Endothelial cell of umbilical vein (primary cell): Measurements from ENCODE around the gene BCAS3. TPM values are rescaled to one million over a fixed set of nuclear protein-coding genes. Genes with fewer than 3 reads are reported as not detected.

ENCODE experiments used
- BruUV-seq: library from RNA; stranded (reverse); fragments of 400-500 nt; replicated peaks from 2 replicates; lab custom pipeline; 2021; lab: Mats Ljungman, UMichigan
- CTCF ChIA-PET: fragments of 300-600, 350-600 bp; sonication (Branson Sonifier 250); formaldehyde crosslinking; loops from one replicate; lab custom pipeline; 2021; ENCODE audit warnings: antibody characterized with exemption, inconsistent platforms; lab: Charles Lee
- POLR2A ChIA-PET: fragments of 300-600, 350-600 bp; sonication (Branson Sonifier 250); formaldehyde crosslinking; loops from one replicate; lab custom pipeline; 2021; ENCODE audit warnings: antibody characterized with exemption, inconsistent platforms; lab: Charles Lee
- DNase-seq: peaks from one replicate; pipeline ENCODE4 v3.0.0-alpha.2; 2011; ENCODE audit warnings: low read depth, low spot score
- FAIRE-seq: peaks from 2 replicates; lab custom pipeline; 2011; peaks lifted over from hg19 to GRCh38; lab: Jason Lieb, UNC
- H2AFZ ChIP-seq: 2 replicates; pipeline ENCODE4 v1.6.0; 2012; ENCODE audit warnings: low read depth, low read length, control low read depth, inconsistent platforms
- H3K27ac ChIP-seq: 2 replicates; pipeline ENCODE4 v1.5.1; 2011; ENCODE audit warnings: low read depth, mild to moderate bottlenecking, control low read depth, low read length, moderate library complexity; ENCODE audit not compliant: insufficient read depth
- H3K27me3 ChIP-seq, 2 experiments: 2 replicates each; pipeline versions ENCODE4 v1.6.0 to v1.6.1; 2011; ENCODE audit warnings: low read length in 2 of 2, mixed read lengths in 1 of 2; ENCODE audit not compliant: control insufficient read depth in 2 of 2, insufficient read depth in 2 of 2
- H3K36me3 ChIP-seq, 2 experiments: 2 replicates in 1 of 2; 3 replicates in 1 of 2; pipeline ENCODE4 v1.5.1; 2011; ENCODE audit warnings: low read length in 2 of 2, mild to moderate bottlenecking in 1 of 2, moderate library complexity in 1 of 2; ENCODE audit not compliant: control insufficient read depth in 2 of 2, insufficient read depth in 2 of 2; ENCODE audit errors: extremely low read depth in 1 of 2
- H3K4me1 ChIP-seq: 3 replicates; pipeline ENCODE4 v1.5.1; 2011; ENCODE audit warnings: mild to moderate bottlenecking, low read length; ENCODE audit not compliant: control insufficient read depth, insufficient read depth; ENCODE audit errors: extremely low read depth
- H3K4me2 ChIP-seq: 2 replicates; pipeline ENCODE4 v1.6.1; 2011; ENCODE audit warnings: low read length, control low read depth, mixed read lengths; ENCODE audit not compliant: insufficient read depth
- H3K4me3 ChIP-seq, 3 experiments: fragments of 200-600 bp in 1 of 3; sonication (generic), shearing (Covaris generic) in 1 of 3; replicated peaks in 1 of 3; 2 replicates each; pipeline ENCODE4 v1.5.1; 2011 to 2016; ENCODE audit warnings: control low read depth in 3 of 3, low read length in 3 of 3, mild to moderate bottlenecking in 2 of 3, inconsistent platforms in 1 of 3, low read depth in 1 of 3, moderate library complexity in 1 of 3; ENCODE audit not compliant: insufficient read depth in 1 of 3
- H3K79me2 ChIP-seq: 2 replicates; pipeline ENCODE4 v1.6.0; 2012; ENCODE audit warnings: low read length, inconsistent platforms; ENCODE audit not compliant: control insufficient read depth, insufficient read depth
- H3K9ac ChIP-seq: replicated peaks from 2 replicates; pipeline ENCODE3; 2011; ENCODE audit warnings: low read length, control low read depth; ENCODE audit not compliant: insufficient read depth; ENCODE audit errors: extremely low read depth
- H3K9me1 ChIP-seq: replicated peaks from 3 replicates; pipeline ENCODE4 v1.6.0; 2011; ENCODE audit warnings: mild to moderate bottlenecking, low read length; ENCODE audit not compliant: control insufficient read depth, insufficient read depth; ENCODE audit errors: extremely low read depth
- H3K9me3 ChIP-seq: replicated peaks from 2 replicates; pipeline ENCODE4 v1.5.1; 2012; ENCODE audit warnings: low read length, inconsistent platforms; ENCODE audit not compliant: control insufficient read depth, insufficient read depth
- H4K20me1 ChIP-seq: replicated peaks from 2 replicates; pipeline ENCODE3; 2011; ENCODE audit warnings: mild to moderate bottlenecking, low read length; ENCODE audit not compliant: control insufficient read depth, insufficient read depth; ENCODE audit errors: extremely low read depth
- JUN ChIP-seq: IDR thresholded peaks from 2 replicates; pipeline ENCODE4 v1.6.1; 2011; ENCODE audit warnings: borderline replicate concordance, low read depth; ENCODE audit not compliant: insufficient read length, insufficient read depth
- POLR2A ChIP-seq: IDR thresholded peaks from 2 replicates; pipeline ENCODE4 v1.6.1; 2012; ENCODE audit warnings: low read depth, mild to moderate bottlenecking, control low read depth, low read length
- dilution Hi-C: fragments of 300-500 bp; cut with MboI; formaldehyde crosslinking; loops from one replicate; pipeline ENCODE4 v1.15.0; 2019; ENCODE audit warnings: low sequenced_read_pairs; ENCODE audit not compliant: extremely low pct_ligation_motif_present
- intact Hi-C: fragments of 100-400 bp; cut with micrococcal nuclease; formaldehyde crosslinking; loops from one replicate; pipeline ENCODE4 v1.10.0; 2022
- polyA plus RNA-seq, 4 experiments: library from polyadenylated mRNA; depleted of rRNA in 3 of 4; stranded (reverse) in 3 of 4; unstranded in 1 of 4; fragments of >200 nt; gene quantifications; 2 replicates each; pipeline versions ENCODE4 v1.2.1 to v1.2.3, GENCODE V29; 2011 to 2012; ENCODE audit warnings: missing spikeins in 1 of 4
- total RNA-seq: library from RNA; stranded (reverse); gene quantifications from 2 replicates; pipeline ENCODE4 v1.2.3, GENCODE V29; 2021

The BCAS3 gene
- total and polyA plus RNA-seq, 2 donors (not counting 3 experiments of a cell fraction or from before 2014, with no cell fraction given), result 8.2 to 16.0 TPM

DNA sequence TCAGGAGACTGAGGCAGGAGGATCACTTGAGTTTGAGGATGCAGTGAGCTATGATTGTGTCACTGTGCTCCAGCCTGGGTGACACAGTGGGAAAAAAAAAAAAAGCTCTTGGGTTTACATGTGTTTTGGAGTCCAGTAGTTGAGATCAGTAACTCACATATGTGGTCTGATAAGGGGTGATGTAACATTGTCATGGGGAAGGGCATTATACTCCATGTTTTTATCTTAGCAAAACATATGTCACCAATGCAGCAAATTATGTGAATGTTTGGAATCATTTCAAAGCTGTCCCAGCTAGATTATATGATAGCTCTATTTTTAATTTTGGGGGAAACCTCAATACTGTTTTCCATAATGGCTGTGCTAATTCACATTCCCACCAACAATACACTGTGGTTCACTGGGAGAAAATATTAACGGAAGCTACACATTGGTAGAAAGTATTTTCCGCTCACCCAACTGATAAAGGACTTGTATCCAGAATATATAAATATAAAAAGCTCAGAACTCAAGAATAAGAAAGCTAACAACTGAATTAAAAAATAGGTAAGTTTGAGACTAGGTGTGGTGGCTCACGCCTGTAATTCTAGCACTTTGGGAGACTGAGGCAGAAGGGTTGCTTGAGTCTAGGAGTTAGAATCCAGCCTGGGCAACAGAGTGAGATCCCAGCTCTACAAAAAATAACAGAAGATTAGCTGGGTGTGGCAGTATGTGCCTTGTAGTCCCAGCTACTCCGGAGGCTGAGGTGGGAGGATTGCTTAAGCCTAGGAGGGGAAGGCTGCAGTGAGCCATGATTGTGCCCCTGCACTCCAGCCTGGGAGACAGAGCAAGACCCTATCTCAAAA, 497.9 kb downstream of the BCAS3 start:
- no peak overlapping the region for H2AFZ ChIP-seq
- H3K9ac ChIP-seq, result no peak overlapping the region
- intact Hi-C loops (no loop called here), dilution Hi-C loops (no loop called here)
- H3K4me1 ChIP-seq, result no peaks in the 10 kb centered on the region
- DNase-seq, result no peak
- no peaks in the 10 kb centered on the region for H3K9me3 ChIP-seq
- no peak overlapping the region for H3K27ac ChIP-seq
- H3K79me2 ChIP-seq, result no peaks in the 10 kb centered on the region
- H3K4me3 ChIP-seq, result no peak overlapping the region
- TF ChIP-seq POLR2A, result no peak
- ChIA-PET CTCF (interaction anchor here (0.7 to 1.1 kb wide), 3 partner anchors 14 to 58 kb away, joined by 3 to 4 read pairs (median 3); no protein-coding TSS in a partner anchor), POLR2A (no interaction called here)
- H3K4me2 ChIP-seq, result no peak overlapping the region
- H3K27me3 ChIP-seq, result no peaks in the 10 kb centered on the region
- H3K36me3 ChIP-seq, result no peaks in the 10 kb centered on the region
- no peaks in the 10 kb centered on the region for H3K9me1 ChIP-seq
- no peaks in the 10 kb centered on the region for H4K20me1 ChIP-seq
- BruUV-seq, result no TSS peak
- FAIRE-seq, result no peak

DNA sequence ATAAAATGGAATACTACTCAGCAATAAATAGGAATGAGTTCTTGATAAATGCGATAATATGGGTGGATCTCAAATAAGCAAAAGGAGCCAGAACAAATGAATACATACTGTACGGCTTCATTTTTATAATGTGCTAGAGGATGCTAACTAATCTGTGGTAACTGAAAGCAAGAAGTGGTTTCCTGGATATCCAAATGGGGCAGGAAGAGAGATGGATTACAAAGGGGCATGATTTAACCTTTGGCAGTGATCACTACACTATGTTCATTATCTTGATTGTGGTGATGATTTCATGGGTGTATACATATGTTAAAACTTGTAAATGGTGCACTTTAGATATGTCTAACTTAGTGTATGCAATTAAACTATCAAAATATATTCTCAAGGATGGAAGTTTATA, 499.7 kb downstream of the BCAS3 start:
- H4K20me1 ChIP-seq, result no peaks in the 10 kb centered on the region
- no peak overlapping the region for H3K4me2 ChIP-seq
- no TSS peak for BruUV-seq
- no peaks in the 10 kb centered on the region for H3K36me3 ChIP-seq
- intact Hi-C loops (no loop called here), dilution Hi-C loops (no loop called here)
- no peak overlapping the region for H3K9ac ChIP-seq
- DNase-seq, result no peak
- CTCF ChIA-PET, result no interaction called here
- no peak overlapping the region for H2AFZ ChIP-seq
- TF ChIP-seq JUN, result no peak
- H3K4me1 ChIP-seq, result no peaks in the 10 kb centered on the region
- FAIRE-seq, result no peak
- no peak overlapping the region for H3K4me3 ChIP-seq
- H3K79me2 ChIP-seq, result no peaks in the 10 kb centered on the region
- H3K27ac ChIP-seq, result no peak overlapping the region
- no peaks in the 10 kb centered on the region for H3K9me1 ChIP-seq
- POLR2A ChIA-PET, result no interaction called here
- H3K9me3 ChIP-seq, result no peaks in the 10 kb centered on the region
- H3K27me3 ChIP-seq, result no peaks in the 10 kb centered on the region
